ENCODE measurements around the gene SDF4.
A peak's percentile ranks its signal among the peaks of the same experiment; 100 is the strongest.

The SDF4 gene

DNA sequence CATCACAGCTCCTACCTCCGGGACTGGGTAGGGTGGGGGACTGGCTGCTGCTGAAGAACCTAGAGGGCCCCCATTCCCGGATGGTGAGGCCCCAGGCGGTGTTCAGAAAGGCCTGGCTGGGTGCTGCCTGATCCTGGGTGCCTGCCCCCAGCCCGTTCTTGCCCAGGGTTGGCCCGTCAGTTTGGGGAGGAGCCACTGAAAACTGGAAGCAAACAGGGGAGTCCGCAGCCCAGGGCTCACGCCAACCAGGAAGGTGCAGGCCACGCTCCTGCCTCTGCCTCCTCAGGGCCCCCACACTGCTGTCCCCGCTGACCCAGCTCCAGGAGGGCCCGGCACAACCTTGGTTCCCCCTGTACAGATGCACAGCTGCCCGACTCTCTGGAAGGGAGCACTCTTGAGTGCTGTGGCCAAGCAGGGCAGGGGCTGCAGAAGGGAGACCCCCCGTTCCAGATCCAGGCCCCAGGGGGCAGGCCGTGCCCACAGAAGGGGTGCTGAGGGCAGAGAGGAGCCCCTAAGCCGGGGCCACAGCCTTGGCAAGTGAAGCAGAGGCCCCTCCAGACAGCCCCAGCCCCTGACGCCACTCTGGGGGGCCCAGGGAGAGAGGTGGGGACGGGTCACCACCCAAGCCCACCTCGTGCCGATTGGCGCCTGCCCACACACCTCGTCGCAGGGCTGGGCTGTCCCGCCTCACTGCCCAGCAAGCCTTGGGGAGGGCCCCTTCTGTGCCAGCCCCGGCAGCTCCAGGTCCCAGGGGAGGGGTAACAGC is 9.2 kb upstream of the SDF4 start:
- DNase-seq, result no peak

DNA sequence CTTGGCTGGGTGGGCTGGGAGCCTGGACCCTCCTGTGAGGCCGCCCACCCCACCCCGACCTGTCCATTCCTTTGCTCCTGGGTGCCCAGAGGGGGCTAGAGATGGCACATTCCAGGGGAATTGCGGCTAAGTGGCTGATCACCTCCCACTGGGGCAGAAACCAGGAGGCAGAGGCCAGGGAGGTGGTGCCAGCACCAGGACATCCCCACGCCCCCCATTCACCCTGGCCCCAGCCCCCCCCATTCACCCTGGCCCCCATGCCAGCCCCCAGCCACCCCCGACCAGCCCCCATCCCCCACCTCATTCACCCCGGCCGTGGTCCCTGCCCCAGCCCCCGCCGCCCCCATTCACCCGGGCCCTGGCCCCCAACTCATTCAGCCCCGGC is 8.5 kb upstream of the SDF4 start:
- DNase-seq, result no peak

DNA sequence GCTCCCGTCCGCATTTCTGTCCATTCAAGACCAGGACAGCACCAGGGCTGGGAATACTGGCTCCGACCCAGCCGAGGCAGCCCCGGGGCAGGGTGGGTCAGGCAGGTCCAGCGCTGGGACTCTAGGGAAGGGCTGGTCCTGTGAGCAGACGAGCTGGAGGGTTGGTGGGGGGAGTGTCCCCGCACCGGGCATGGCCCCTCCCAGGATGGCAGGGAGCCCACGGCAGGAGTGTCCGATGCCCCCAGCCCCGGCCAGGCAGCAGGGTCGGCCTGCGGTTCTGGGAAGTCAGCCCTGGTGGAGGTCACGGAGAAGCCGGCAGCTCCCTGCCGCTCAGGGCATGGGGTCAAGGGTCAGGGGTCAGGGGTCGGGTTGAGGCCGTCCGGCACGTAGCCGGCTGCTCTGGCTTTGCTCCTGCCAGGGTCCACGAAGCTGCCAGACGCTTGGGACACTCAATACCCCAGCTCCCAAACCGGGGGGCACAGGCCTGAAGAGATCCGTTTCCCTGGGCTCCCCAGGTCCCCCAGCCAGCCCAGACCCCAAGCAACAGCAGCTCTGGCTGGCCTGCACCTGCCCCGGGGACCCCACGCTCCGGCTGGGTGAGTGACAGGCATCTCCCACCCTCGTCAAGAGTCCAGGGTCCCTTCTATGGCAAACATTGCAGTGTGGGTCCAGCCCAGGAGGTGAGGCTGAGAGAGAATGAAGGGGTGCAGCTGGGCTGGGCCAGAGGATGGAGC is 8.0 kb upstream of the SDF4 start:
- no peak for DNase-seq

DNA sequence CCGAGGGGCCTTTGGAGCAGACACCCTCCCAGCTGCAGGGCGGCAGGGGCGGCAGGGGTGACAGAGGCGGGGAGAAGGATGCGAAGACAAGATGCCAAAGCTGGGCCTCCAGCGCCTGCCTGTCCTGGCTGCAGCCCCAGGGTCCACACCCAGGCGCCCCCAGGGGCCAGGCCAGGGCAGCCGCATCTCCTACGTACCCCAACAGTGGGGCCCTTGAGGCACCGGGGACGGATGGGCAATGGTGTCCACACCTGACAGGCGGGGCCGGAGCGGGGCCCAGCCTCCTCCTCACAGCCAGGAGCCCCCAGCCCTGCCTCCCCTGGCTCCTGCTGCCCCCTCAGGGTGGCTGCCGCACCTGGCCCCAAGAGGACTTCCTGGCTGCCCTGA is 7.4 kb upstream of the SDF4 start:
- DNase-seq, result no peak

DNA sequence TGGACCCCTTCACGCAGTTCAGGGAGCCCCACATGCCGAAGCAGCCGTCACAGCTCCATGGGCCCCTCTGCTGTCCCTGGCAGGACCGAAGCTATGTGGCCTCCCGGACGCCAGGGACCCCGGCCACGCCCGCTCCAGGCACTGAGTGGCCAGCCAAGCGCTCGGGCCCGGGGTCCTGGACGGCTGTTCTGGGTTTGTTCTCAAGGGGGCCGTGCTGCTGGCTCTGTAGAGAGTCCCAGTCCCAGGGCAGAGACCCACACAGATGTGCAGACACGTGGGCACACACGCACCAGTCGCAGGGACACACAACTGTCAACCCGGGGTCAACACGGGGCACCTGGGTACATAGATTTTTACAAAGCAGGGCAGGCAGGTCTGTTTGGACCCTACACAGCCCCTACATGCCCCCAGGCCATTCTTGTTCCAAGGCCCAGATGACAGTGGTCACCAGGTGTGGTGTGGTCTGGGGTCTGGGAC is 6.9 kb upstream of the SDF4 start:
- DNase-seq, result no peak

DNA sequence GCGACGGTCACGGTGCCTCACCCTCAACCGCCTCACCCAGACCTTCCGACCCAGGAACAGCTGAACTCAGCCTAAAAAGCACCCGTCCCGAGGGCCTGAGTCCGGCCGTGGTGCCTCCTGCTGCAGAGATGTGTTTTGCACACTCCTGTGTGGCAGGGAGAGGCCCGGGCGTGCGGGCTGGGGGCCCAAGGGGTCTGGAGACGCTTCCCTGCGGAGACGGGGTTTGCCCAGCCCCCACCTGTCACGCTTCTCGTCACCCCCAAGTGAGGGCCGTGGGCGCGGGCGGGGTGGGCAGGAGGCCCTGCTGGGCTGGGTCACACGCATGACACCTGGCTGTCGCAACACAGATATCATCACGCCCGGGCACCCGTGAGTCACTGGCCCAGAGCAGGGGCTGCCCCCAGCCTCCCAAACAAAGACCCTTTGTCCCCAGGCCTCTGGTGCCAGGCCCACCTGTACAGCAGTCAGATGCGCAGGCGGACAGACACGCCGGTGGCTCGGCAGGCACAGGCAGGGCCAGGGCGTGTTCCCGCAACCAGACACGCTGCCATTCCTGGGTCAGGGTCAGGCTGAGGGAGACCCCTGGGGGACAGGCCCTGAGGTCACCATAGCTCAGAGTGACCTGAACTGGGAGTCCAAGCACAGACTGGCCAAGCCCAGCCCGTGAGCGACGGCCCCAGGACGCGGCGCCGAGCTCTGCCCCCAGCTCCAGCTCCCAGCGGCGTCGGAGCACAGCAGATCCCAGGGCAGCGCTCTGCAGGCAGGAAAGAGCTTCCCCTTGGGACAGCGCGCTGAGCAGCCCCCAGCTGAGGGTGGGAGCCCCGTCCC is 6.3 kb upstream of the SDF4 start:
- DNase-seq, result no peak

DNA sequence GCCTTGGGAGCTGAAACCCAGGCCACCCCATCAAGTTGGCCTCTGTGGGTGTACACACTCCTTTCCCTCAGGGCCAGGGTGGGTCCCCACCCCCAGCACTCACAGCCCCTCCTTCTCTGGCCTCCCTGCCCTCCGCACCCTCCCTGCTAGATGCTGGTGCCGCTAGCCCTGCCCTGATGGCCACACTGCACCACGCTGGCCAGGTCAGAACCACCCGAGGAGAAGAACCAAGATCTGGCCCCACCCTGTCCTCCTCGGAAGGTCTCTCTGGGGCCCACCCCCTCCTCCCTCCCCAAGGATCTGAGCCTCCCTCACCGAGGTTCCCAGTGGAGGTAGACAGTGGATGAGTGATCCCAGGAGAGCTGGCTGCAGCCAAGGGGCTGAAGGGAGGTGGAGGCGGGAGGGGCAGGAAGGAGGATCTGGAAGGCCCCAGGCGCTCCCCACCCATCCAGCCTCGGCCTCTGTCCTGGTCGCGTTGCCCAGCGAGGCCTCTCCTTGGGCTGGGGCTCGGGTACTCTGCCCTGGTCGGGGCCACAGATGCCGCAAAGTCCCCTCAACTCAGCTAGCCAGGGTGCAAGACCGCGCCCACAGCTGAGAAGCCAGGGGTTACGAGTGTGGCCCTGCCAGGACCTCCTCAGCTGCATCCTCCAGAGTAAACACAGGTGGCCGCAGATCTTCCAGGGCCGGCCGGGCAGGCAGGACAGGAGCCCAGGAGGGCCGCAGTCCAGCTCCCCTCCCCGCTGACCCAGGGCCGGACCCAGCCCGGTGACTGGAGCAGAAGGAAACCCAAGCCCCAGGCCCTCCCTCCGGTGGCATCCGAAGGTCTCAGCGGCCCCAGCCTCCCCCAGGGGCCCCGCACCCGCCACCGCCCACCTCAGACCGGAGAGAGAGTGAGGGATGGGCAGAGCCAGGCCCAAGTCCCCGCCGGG is 5.4 kb upstream of the SDF4 start:
- no peak for DNase-seq

DNA sequence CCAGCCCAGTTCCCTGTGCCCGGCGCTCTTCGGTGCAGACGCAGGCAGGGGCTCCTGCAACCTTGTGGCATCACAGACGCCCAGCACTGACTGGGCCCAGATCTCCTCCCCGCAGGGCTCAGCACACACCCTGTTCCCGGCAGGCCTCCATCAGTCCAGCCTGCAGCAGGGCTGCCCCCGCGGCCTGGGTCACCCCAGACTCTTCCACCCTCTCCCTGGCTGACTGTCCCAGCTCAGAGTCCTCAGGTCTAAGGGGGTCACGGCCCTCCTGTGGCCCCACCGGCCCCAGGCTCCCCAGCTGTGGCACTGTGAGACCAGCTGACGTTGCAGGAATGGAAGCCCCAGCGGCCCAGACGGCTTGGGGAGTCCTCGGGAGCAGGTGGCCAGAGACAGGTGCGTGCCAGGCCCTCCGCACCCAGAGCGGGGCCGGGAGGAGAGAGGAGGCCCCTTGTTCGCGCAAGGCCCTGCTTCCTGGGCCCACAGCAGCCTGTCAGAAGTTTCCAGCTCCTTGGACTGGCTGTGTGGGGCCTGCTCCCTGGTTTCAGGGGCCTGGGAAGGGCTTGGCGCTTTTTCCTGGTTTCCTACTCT is 4.5 kb upstream of the SDF4 start:
- no peak for DNase-seq

DNA sequence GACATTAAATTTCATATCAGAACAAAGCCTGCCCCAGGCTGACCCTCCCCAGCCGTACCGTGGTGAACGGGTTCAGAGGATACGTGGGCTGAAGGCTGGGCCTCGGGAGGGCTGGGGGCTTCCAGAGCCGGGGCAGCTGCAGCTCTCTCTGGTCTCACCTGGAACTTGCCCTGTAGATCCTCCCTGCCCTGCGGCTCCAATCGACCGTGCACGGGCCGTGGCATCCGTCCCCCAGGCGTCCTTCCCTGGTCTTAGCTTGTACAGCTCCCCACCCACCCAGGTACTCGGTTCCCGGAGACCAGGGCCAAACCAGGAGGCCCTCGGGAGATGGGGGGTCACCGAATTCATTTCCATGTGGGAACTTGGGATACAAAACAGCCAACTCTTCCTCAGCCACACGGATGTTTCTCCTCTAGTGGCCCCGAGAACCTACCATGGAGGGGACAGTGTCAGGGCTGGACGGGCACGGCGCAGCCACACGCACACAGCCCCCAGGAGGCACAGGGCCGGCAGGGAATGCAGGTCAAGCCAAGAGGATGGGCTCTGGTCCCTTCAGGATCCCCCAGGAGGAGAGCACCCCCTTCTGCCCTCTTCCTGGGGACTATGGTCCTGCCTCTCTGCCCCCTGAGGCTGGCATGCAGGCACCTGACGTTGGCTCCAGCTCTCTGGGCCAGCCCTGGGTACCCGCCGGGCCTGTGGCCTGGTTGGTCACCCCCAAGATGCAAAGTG is 3.4 kb upstream of the SDF4 start:
- DNase-seq, result no peak

DNA sequence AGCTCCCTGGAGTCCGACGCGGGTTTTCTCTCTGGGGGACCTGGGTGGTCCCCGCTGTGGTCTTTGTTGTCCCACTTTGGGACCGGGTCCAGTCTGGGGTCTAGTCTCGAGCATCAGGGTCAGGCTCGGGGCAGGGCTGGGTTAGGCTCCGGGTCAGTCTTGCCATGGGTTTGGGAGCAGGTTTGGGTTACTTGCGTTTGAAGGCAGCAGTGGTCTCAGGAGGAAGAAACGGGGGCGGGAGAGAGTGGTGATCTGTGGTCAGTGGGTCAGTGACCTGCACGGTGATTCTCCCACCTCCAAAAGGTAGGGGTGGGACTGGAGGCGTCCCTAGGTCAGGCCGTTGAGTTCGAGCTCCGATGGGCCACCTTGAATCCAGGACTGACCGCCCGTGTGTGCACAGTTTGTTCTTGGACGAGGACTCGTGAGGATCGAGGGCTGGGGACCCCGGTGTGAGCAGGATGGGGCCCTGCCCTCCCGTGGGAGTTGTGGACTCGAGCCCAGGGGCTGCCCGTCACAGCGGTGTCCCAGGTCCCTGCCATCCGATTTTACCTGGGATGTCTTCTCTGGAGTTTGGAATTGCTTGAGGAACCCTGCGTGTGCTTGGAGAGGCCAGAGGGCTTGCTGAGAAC is 2.5 kb upstream of the SDF4 start:
- DNase-seq, result no peak

DNA sequence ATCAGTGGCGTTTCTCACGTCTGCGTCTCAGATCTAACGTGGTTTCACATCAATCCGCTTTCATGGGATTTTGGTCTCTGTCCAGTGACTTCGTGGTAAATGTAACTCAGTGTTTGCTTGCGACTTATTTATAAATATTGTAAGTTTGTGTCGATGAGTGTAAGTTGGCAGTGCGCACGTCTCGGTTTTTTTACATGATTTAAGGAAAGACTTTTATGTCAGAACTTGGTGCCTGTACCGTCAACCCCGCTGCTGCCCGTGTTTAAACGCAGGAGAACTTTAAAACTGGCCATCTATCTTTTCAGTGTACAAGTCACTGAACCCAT is 1.7 kb upstream of the SDF4 start:
- no peak for DNase-seq

DNA sequence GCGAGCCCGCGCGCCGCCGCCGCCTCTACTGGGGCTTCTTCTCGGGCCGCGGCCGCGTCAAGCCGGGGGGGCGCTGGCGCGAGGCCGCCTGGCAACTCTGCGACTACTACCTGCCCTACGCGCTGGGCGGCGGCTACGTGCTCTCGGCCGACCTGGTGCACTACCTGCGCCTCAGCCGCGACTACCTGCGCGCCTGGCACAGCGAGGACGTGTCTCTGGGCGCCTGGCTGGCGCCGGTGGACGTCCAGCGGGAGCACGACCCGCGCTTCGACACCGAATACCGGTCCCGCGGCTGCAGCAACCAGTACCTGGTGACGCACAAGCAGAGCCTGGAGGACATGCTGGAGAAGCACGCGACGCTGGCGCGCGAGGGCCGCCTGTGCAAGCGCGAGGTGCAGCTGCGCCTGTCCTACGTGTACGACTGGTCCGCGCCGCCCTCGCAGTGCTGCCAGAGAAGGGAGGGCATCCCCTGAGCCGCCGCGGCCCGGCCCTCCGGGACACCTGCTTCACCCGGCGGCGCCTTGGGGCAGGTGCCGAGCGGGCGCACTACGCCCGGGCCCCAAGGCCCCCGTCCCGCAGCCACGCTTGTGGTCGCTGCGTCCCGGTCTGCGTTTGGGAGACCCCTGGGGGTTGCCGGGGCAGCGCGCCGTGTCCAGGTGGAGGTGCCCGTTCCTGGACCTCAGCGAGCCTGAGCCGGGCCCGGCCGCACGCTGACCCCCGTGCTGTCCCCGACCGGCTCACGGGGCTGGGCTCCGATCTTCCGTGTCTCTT is 1.2 kb upstream of the SDF4 start:
- no peak for DNase-seq

DNA sequence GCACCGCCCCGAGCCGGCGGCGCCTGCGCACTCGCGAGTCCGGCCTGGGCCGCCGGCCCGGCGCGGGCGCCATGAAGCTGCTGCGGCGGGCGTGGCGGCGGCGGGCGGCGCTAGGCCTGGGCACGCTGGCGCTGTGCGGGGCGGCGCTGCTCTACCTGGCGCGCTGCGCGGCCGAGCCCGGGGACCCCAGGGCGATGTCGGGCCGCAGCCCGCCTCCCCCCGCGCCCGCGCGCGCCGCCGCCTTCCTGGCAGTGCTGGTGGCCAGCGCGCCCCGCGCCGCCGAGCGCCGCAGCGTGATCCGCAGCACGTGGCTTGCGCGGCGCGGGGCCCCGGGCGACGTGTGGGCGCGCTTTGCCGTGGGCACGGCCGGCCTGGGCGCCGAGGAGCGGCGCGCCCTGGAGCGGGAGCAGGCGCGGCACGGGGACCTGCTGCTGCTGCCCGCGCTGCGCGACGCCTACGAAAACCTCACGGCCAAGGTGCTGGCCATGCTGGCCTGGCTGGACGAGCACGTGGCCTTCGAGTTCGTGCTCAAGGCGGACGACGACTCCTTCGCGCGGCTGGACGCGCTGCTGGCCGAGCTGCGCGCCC is 501 bp upstream of the SDF4 start, which contains the start of gene B3GALT6:
TSS of gene B3GALT6 (plus strand) at position 30 of the 588 bp plus-strand sequence. CDS start at position 72, 42 bp downstream.
- no peak for DNase-seq

DNA sequence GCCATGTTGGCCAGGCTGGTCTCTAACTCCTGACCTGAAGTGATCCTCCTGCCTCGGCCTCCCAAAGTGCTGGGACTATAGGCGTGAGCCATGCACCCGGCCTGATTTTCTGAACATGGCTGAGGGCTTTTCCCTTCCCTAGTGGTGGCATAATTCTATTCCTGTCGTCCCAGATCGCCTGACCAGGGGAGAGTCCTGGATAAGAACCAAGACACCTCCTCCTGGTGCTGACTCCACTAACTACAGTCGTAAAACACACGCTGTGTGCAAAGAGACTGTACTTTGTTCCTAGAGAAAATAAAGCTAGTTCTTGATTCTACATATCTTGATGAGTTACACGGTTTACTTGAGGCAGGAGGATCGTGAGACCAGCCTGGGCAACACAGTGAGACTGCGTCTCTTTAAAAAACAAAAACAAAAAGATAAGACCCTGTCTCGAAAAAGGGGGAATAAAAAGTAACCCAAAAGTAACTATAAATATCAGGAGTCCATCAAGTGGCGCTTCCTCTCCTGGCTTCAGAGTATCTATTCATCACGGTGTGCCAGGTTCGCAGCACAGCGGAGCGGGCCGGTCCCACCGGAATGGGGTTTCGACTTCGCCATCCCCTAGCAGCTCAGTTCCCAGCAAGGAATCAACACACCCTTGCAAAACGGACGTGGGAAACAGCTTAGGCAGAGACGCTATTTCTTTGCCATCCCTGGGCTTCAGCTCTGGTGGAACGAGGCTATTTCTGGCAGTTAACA is 973 bp downstream of the SDF4 start:
- peak; percentile 68 for DNase-seq

DNA sequence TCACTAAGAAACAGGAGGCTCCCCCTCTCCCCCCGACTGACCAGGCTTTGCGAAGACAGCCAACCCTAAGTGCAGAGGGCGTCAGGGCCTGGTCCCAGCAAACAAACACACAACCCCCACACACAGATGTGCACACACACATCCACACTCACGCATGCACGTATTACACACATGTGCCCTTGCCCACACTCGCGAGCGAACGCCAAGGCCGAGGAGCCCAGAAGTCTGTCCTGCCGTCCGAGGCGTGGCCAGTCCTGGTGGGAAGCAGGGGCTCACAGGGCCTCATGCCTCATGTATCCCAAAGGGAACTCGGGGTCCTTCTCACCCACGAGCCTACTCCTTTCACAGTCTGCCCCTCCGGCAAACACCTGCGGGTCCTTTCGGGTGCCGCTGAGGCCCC is 2.0 kb downstream of the SDF4 start:
- no peak for DNase-seq

DNA sequence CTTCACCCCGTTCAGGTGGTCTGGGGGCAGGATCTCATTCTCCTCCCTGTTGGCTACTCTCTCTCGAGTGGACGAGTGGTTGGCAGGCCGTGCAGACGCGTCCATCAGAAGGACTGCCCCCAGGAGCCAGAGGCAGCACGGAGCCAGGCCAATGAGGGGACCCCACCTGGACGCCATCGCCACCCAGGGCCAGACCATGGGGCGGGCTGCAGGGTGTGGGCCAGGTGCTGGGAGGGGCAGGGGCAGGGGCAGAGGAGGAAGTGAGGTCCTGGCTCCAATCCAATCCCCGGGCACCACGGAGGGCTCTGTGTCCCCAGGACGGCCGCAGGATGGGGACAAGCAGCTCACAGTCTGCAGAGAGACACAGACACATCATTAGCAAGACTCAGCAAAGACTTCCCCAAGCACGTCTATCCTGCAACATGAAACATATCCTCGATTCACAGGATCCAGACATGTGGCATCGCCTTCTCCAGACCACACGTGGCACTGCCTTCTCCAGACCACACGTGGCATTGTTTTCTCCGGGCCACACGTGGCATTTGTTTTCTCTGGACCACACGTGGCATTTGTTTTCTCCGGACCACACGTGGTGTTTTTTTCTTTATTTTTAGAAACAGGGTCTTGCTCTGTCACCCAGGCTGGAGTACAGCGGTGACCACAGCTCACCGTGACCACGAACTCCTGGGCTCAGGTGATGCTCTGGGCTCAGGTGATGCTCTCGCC is 3.0 kb downstream of the SDF4 start:
- no peak for DNase-seq

DNA sequence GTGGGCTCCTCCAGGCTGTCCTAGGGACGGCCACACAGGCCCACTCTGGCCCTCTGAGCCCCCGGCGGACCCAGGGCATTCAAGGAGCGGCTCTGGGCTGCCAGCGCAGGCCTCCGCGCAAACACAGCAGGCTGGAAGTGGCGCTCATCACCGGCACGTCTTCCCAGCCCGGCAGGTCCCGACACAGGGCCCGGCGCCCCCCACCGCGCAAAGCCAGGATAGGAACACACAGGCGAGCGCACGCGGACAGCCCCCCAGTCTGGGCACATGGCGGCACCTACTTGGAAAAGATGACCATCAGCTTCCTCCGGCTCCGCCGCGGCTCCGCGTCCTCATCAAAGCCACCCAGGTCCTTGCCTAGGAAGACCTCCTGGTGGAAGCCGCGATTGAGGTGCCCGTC is 3.6 kb downstream of the SDF4 start:
- DNase-seq, result no peak

DNA sequence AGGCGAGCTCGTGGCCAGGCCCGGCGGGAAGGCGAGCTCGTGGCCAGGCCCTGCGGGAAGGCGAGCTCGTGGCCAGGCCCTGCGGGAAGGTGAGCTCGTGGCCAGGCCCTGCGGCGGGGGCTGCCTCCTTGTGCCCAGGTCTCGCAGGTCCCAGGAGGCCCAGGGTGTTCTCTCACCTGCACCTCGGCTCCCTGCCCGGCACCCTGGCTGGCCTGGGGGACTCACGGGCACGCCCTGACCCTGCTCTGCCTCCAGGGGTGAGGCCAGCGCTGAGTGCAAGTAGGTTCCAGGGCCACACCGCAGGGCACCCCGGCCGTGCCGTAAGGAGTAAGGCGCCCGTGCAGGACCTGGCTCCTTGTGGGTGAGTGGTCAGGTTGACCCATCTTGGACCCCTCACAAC is 4.4 kb downstream of the SDF4 start:
- no peak for DNase-seq

All from hematopoietic multipotent progenitor cell treated with erythropoietin and hydrocortisone succinate and interleukin-3 and kit ligand, for 8 days (in vitro differentiated cells).